CD4-positive, alpha-beta T cell treated with Interleukin-12 subunit alpha and Interleukin-12 subunit beta, for 1 hour (primary cell): Measurements from ENCODE around the gene AGMO.

ENCODE experiments used
- DNase-seq: peaks from one replicate; pipeline ENCODE4 v3.0.0-alpha.2; 2020

The AGMO gene

DNA sequence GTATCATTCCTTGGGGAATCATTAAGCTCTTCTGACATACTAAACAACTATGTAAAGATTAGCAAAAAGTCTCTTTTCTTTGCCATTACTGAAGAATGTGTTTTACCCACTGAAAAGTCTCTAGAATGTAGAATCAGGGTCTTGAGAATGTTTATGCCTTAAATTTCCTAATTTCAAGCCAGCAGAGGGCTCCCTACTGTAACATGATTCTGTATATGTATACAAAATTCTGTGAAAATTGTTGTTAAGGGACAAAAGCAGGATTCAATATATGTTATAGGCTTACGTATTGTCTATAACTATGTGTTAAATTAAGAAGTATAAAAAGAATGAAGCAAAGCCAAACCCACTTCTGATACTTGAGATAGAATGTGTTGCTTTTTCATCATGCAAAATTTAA lies 362.3 kb downstream of the AGMO start:
- DNase-seq, result no peak

DNA sequence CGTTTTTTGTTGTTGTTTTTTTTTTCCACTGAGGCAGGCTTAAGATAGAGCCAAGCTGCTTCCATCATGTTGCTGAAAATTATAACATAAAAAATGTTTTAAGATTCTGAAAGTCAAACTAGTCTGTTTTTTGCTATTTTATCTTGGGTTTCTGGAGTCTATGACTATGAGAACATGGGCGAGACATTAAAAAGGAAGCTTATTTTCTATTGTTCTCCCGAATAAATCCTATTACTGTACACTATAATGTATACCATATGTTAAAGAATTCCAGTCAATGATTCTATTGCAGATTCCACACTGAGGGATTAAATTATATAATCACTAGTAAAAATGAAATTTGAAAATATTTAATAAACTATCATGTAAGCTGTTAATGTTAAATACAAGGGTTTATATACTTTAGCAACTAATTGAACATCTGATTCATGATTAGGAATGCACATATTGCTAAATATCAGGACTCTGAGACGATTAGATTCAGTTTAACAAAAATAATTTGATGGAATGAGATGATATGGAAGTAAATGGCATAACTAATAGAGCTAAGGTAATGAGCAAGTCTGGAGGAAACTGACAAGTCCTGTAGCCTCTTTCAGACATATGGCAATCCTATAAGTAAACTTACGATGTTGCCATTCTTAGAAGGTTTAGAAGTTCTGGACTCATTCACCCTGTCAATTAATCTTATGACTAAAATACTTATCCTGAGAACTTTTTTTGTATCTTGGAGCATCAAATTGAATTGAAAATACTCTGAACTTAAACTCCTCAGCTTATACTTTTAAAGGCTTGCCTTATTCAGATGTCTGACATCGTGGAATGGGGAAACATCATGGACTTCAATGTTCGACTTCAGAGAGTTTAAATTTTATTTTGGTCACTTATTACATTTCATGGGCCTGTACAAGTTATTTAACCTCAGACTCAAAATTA lies 364.5 kb downstream of the AGMO start:
- DNase-seq, result no peak

DNA sequence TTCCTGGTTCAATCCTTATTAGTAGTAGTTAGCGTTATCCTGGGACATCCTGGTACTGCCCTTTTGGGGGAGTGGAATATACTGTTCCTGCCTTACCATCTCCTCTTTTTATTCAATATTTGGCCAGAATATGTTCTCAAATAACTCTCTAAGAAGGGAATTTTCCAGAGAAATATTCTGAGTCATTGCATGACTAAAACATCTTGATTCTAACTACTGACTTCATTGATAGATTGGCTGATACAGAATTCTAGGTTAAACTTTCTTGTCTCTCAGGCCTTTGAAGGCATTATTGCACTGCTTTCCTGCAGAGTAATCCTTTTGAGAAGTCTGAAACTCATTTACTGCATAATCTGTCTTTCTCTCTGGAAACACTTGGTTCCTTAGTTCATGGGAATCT lies 383.8 kb downstream of the AGMO start:
- no peak for DNase-seq

DNA sequence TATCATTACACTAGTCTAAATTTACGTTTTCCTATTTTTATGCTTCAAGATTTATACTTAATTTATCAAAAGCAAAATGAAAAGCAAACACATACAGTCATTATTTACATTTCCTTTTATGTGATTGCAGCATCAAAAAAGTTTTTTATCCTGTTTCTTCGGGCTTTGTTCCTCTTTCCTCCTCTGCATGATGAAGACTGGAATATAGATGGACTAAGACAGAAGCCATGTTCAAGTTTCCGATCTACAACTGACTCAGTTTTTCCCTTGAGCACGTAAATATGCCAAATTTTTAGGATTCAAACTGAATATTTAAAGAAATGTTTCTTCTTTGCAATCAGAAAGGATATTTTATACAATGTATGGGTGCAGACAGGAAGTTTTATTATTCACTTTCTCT lies 385.7 kb downstream of the AGMO start:
- DNase-seq, result no peak

DNA sequence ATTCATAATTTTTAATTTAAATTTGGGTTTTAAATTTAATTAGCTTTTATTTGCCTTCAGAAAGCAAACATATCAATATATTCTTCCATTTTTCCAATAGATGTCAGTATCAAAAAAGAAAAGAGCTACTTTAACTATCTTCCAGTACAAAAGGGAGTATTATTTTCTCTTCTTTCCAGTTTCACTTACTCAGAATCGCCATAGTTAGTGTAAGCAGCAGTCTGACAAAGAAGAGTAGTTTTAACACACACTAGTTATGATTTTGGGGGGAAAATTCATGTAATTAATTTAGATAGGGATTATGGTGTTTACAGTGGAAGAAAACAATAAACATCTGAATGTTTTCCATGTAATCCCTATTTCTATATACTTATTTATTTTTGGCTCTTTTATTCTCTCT lies 386.7 kb downstream of the AGMO start:
- no peak for DNase-seq

DNA sequence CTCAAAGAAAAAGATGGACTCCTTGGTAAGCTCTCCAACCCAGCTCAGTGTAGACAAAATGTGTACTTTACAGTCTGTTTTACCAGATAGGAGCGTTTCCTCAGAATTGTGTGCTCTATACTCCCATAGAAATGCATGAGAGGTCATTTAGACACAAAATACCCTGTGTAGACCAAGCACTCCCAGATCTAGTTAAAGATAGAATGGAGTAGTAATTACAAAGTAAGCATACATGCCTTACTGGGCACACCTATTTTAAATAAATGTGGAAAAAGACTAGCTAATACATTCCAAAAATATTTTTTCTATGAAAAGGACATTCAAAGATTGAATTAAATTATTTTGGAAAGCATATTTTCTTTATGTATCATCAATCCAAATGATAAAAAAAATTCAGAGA lies 387.3 kb downstream of the AGMO start:
- no peak for DNase-seq

DNA sequence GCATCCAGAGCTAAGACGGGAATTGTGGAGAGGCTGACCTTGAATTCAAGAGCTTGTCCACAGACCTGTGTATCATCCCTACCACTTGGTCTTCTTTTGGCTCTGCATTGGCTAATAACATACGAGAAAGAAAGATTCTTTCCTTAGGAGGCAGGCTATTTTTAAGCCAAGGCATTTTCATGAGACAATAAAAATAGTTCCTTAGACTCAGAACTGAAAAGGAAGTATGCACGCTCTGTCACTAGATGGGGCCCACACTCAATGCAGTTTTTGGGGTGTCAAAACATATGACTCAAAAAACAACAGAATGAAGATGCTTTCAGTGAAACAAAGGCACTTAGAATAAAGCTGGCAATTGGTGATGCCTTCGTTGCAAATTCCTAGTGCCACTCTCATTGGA lies 393.3 kb downstream of the AGMO start:
- no peak for DNase-seq

DNA sequence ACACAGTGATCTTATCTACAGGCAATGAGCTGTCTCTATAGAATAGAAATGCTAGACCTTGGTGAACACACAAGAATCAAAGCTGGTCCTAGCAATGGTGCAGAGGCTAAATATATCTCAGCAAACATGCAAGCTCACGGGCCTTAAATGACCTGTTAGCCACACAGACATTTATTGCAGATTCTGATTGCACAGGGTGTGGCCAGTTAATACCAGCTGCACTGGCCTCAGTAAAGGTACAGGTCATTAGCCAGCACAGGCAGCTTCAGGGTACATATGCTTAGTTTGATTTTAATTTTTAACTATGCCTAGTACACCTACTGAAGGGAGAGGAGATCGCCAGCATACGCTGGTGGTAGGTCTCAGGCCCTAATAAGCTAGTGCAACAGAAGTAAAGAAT lies 393.9 kb downstream of the AGMO start:
- DNase-seq, result no peak

DNA sequence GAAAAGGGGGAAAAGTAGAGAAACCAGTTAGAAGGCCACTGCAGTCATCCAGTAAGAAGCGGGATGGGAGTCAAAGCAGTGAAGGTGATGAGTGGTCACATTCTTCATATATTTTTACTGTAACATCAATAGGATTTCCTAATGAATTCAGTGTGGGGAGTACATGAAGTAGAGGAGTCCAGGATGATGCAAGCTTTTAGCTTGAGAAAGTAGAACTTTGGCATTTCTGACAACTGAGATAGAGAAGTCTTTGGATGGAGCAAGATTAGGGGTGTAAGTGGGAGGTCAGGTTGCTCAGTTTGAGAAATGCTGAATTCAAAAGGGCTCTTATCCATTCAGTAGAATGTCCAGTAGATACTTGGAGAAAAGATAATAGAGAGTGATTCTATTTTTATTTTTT lies 395.2 kb downstream of the AGMO start:
- DNase-seq, result no peak

DNA sequence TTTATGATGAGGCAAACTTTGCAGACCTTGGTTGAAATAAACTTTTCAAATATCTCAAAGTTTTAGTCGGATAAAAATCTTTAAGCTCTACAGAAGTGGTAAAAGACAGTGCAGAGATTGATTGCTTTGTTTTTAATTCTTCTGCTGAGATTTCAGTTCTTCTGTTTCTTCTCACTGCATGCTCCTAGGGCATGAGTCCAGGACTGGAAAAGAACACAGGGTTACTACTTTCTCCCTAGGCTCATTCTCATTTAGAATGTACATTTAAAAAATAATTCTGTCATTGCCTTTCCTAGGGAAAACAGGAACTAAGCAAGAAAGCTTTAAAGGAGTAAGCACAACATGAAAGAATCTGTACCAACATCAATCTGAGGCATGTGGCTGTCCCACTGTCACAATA lies 402.6 kb downstream of the AGMO start:
- DNase-seq, result no peak

DNA sequence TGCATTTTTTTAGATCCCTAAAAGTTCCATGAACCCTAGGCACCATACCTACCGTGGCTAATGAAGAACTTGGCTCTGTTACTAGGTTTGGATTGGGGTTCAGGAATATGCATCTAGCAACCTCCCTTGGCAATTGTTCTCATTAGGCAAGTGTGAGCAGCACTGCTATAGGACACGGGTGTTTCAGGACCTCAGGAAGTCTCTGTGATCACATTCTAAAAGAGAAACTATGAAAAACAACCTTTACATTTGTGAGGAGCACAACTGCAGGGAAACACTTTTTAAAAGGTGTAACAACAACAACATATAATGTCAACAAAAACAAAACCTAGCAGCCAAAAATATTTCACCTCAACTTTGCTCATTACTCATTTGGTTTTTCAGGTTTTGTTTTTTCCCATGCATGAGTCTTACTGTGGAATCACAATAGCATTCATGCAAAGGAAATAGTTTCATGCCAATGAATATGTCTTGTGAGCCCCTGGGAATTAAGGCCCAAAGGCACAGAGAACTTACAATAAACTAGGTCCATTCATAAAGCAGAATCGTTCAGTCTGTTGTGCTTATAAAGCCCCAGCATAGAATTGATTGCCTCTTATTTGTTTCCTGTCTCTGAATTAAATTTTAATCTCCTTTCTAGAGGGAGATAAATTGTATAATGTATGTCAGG lies 403.5 kb downstream of the AGMO start:
- DNase-seq, result no peak
